Measurements from ENCODE around the gene TNFAIP3. TPM values are rescaled to one million over a fixed set of nuclear protein-coding genes. Genes with fewer than 3 reads are reported as not detected.
"Not testable (repeated sequence)": the region's sequence is repeated elsewhere in the genome, so short reads cannot be mapped to it uniquely, and the experiment has no call there.

Gene TNFAIP3
- total RNA-seq, 1 donor from 2014 or later: 68.9 TPM

- peaks cover 23% of the 10 kb centered on the region for H3K36me3 Mint-ChIP-seq
- no peaks in the 10 kb centered on the region for H3K9me3 Mint-ChIP-seq
- no peak overlapping the region for H3K27ac Mint-ChIP-seq
- peaks cover 4% of the 10 kb centered on the region for H3K4me1 Mint-ChIP-seq
- H3K4me3 Mint-ChIP-seq: no peak overlapping the region
- DNase-seq (ENCODE audit: low spot score in 2 of 2, unreplicated experiment in 2 of 2): no peak
- H3K27me3 Mint-ChIP-seq (ENCODE audit: low read depth): no peaks in the 10 kb centered on the region
- no peak for TF ChIP-seq CTCF (IDR thresholded peaks at IDR 0.05; ENCODE audit: unreplicated experiment)
These were observed 15.3 kb downstream of the TNFAIP3 start for GRCh38 chr6:137882225-137882961.

GRCh38 chr6:137883400-137884148 is 16.5 kb downstream of the TNFAIP3 start:
- peaks cover 4% of the 10 kb centered on the region for H3K4me1 Mint-ChIP-seq
- no peak overlapping the region for H3K4me3 Mint-ChIP-seq
- H3K36me3 Mint-ChIP-seq: peaks cover 14% of the 10 kb centered on the region
- peaks cover 4% of the 10 kb centered on the region for H3K9me3 Mint-ChIP-seq
- TF ChIP-seq CTCF (IDR thresholded peaks at IDR 0.05; ENCODE audit: unreplicated experiment): no peak
- no peak for DNase-seq (ENCODE audit: low spot score in 2 of 2, unreplicated experiment in 2 of 2)
- no peaks in the 10 kb centered on the region for H3K27me3 Mint-ChIP-seq (ENCODE audit: low read depth)
- peak overlapping the region; percentile 7 for H3K27ac Mint-ChIP-seq

- TF ChIP-seq CTCF (IDR thresholded peaks at IDR 0.05; ENCODE audit: unreplicated experiment): no peak
- H3K27me3 Mint-ChIP-seq (ENCODE audit: low read depth): no peaks in the 10 kb centered on the region
- no peak for DNase-seq (ENCODE audit: low spot score in 2 of 2, unreplicated experiment in 2 of 2)
- H3K4me3 Mint-ChIP-seq: no peak overlapping the region
- no peak overlapping the region for H3K27ac Mint-ChIP-seq
- H3K36me3 Mint-ChIP-seq: peaks cover 10% of the 10 kb centered on the region
- H3K9me3 Mint-ChIP-seq: peaks cover 10% of the 10 kb centered on the region
- peaks cover 2% of the 10 kb centered on the region for H3K4me1 Mint-ChIP-seq
These were observed 17.3 kb downstream of the TNFAIP3 start for GRCh38 chr6:137884149-137884909.

- H3K36me3 Mint-ChIP-seq; H3K27me3 Mint-ChIP-seq (ENCODE audit: low read depth); H3K4me3 Mint-ChIP-seq; H3K27ac Mint-ChIP-seq; DNase-seq (ENCODE audit: low spot score in 2 of 2, unreplicated experiment in 2 of 2); H3K4me1 Mint-ChIP-seq: not testable (repeated sequence)
- H3K9me3 Mint-ChIP-seq: peaks cover 13% of the 10 kb centered on the region
These were observed 17.8 kb downstream of the TNFAIP3 start for GRCh38 chr6:137884910-137885229.

GRCh38 chr6:137886226-137886625 is 19.2 kb downstream of the TNFAIP3 start:
- H3K4me3 Mint-ChIP-seq; H3K27ac Mint-ChIP-seq; H3K27me3 Mint-ChIP-seq (ENCODE audit: low read depth); H3K36me3 Mint-ChIP-seq; H3K4me1 Mint-ChIP-seq; DNase-seq (ENCODE audit: low spot score in 2 of 2, unreplicated experiment in 2 of 2): not testable (repeated sequence)
- H3K9me3 Mint-ChIP-seq: peaks cover 16% of the 10 kb centered on the region

- Mint-ChIP-seq H3K9me3 (peaks cover 19% of the 10 kb centered on the region), H3K36me3 (peaks cover 2% of the 10 kb centered on the region), H3K27ac (no peak overlapping the region), H3K4me1 (peaks cover 4% of the 10 kb centered on the region), H3K4me3 (no peak overlapping the region), H3K27me3 (ENCODE audit: low read depth) (no peaks in the 10 kb centered on the region)
- TF ChIP-seq CTCF (IDR thresholded peaks at IDR 0.05; ENCODE audit: unreplicated experiment): no peak
- DNase-seq (ENCODE audit: low spot score in 2 of 2, unreplicated experiment in 2 of 2): no peak
These were observed 24.0 kb downstream of the TNFAIP3 start for GRCh38 chr6:137890983-137891537.

All from mesothelial cell of epicardium (in vitro differentiated cells).